Spleen (tissue), 11 donors: ENCODE results near the gene SUSD4. TPM values are rescaled to one million over a fixed set of nuclear protein-coding genes. Genes with fewer than 3 reads are reported as not detected.
"Not testable (repeated sequence)": the region's sequence is repeated elsewhere in the genome, so short reads cannot be mapped to it uniquely, and the experiment has no call there.

Experiments
- DNase-seq: peaks from one replicate; pipeline ENCODE4 v3.0.0-alpha.2; 2020
- H3K27ac ChIP-seq, 8 donors: fragments of 200-600 bp; sonication (generic) in 7 of 8; 1 replicate in 4 of 8; 2 replicates in 4 of 8; pipeline versions ENCODE4 v1.5.0 to v1.8.0; 2016 to 2021; ENCODE audit warnings: inconsistent platforms in 4 of 8, mild to moderate bottlenecking in 4 of 8, moderate library complexity in 1 of 8
- H3K27me3 ChIP-seq, 7 donors: fragments of 200-600 bp; sonication (generic) in 6 of 7; replicated peaks in 1 of 7; 1 replicate in 4 of 7; 2 replicates in 3 of 7; pipeline versions ENCODE4 v1.5.0 to v1.8.0; 2016 to 2021; ENCODE audit warnings: inconsistent platforms in 3 of 7, mild to moderate bottlenecking in 1 of 7
- H3K36me3 ChIP-seq, 6 donors: fragments of 200-600 bp; sonication (generic) in 5 of 6; 1 replicate in 4 of 6; 2 replicates in 2 of 6; pipeline versions ENCODE4 v1.5.0 to v1.8.0; 2016 to 2021; ENCODE audit warnings: inconsistent platforms in 2 of 6
- H3K4me1 ChIP-seq, 6 donors: fragments of 200-600 bp; sonication (generic) in 5 of 6; 1 replicate in 3 of 6; 2 replicates in 3 of 6; pipeline versions ENCODE4 v1.5.0 to v1.8.0; 2016 to 2021; ENCODE audit warnings: inconsistent platforms in 3 of 6
- H3K4me3 ChIP-seq, 8 donors: fragments of 200-600 bp; sonication (generic) in 7 of 8; 1 replicate in 4 of 8; 2 replicates in 4 of 8; pipeline versions ENCODE4 v1.5.0 to v1.8.0; 2016 to 2021; ENCODE audit warnings: inconsistent platforms in 4 of 8, mild to moderate bottlenecking in 4 of 8, moderate library complexity in 2 of 8
- H3K9me3 ChIP-seq, 8 donors: fragments of 200-600 bp; sonication (generic) in 7 of 8; 1 replicate in 4 of 8; 2 replicates in 4 of 8; pipeline versions ENCODE4 v1.5.0 to v1.8.0; 2016 to 2021; ENCODE audit warnings: inconsistent platforms in 4 of 8
- POLR2A ChIP-seq, 3 donors: fragments of 450-650 bp; IDR thresholded peaks; one replicate each; pipeline ENCODE4 v1.5.1; 2017; ENCODE audit warnings: antibody characterized with exemption in 3 of 3, mild to moderate bottlenecking in 1 of 3
- POLR2AphosphoS5 ChIP-seq, 3 donors: sonication (generic); formaldehyde crosslinking; IDR thresholded peaks; one replicate each; pipeline ENCODE4 v1.5.1; 2017; ENCODE audit warnings: antibody characterized with exemption in 3 of 3
- WGBS, 5 donors: extraction: QIAGEN DNeasy Blood & Tissue Kit in 3 of 5; methylation state at CpG; one replicate each; pipeline versions ENCODE4 v1.1.5 to v1.1.7; 2013 to 2018; 5-methylcytosine and 5-hydroxymethylcytosine counted together
- intact Hi-C: fragments of 100-400 bp; cut with DNase I; formaldehyde crosslinking; loops from one replicate; pipeline ENCODE4 v1.15.0; 2023; ENCODE audit warnings: low total_unique reads
- polyA plus RNA-seq, 3 donors: library from polyadenylated mRNA; stranded (reverse); fragments of 200-250 nt; gene quantifications; one replicate each; pipeline ENCODE4 v1.2.1, GENCODE V29; 2013
- total RNA-seq, 7 donors: library from RNA; depleted of rRNA in 3 of 7; stranded (reverse); fragments of >200 nt in 3 of 7; fragmentation: NEBNext Ultra II Directional in 4 of 7; extraction: Animal tissue kit (Norgen Biotek cat#: 25700) in 4 of 7; gene quantifications; one replicate each; pipeline versions ENCODE4 v1.1.0 to v1.2.1, GENCODE V29; 2016 to 2021
- TF ChIP-seq, protein P1 (sequence below), 11 experiments: fragments of 200-600 bp in 7 of 11; fragments of 450-650 bp in 4 of 11; sonication (generic) in 4 of 11; IDR thresholded peaks in 8 of 11; conservative IDR thresholded peaks in 3 of 11; 1 replicate in 7 of 11; 2 replicates in 4 of 11; pipeline versions ENCODE4 v1.4.0 to v1.8.0; 2016 to 2021; ENCODE audit warnings: antibody characterized with exemption in 11 of 11, inconsistent platforms in 4 of 11, mild to moderate bottlenecking in 1 of 11
- donor health status: healthy with polysubstance abuse.
- donor health status: DM: no; HTN: no; CAD: no; lungs with moderate emphysema.
- donor health status: DM: no; HTN: no; CAD: no.
- donor health status: Bipolar disorder and iron deficiency.
- donor health status: healthy.
- donor health status: DM: no; HTN: no; CAD: no.
- donor health status: DM: yes; HTN: yes; CAD: no.

SUSD4 gene
- total and polyA plus RNA-seq, 10 donors: 0.35 to 2.1 (median 0.69) TPM

DNA sequence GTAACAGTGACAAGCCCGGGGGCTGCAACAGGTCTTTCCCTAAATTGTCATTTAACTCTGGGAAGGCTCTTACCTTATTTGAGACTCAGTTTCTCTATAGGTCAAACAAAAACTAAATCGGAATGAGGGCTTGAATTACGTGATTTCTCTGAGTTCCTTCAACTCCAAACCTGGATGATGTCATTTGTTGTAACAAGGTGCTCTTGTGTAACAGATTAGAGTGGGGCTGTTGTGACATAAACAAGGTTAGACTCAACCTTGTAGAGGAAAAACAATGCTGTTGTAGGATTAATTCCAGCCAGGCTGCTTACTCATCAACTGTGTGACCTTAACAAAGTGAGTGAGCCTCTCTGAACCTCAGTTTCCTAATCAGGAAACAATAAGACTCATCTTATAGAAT, 74.4 kb downstream of the SUSD4 start:
- intact Hi-C loops: no loop called here
- no peaks in the 10 kb centered on the region for H3K36me3 ChIP-seq
- H3K9me3 ChIP-seq: peaks cover 0 to 7% (median 0%) of the 10 kb centered on the region in 8 donors
- WGBS, 5 donors: 87 to 92% (median 89%) methylated on average over 3 of the region's 3 CpGs
- no peaks in the 10 kb centered on the region for H3K4me1 ChIP-seq
- H3K4me3 ChIP-seq: no peak overlapping the region
- TF ChIP-seq, protein P1, sequence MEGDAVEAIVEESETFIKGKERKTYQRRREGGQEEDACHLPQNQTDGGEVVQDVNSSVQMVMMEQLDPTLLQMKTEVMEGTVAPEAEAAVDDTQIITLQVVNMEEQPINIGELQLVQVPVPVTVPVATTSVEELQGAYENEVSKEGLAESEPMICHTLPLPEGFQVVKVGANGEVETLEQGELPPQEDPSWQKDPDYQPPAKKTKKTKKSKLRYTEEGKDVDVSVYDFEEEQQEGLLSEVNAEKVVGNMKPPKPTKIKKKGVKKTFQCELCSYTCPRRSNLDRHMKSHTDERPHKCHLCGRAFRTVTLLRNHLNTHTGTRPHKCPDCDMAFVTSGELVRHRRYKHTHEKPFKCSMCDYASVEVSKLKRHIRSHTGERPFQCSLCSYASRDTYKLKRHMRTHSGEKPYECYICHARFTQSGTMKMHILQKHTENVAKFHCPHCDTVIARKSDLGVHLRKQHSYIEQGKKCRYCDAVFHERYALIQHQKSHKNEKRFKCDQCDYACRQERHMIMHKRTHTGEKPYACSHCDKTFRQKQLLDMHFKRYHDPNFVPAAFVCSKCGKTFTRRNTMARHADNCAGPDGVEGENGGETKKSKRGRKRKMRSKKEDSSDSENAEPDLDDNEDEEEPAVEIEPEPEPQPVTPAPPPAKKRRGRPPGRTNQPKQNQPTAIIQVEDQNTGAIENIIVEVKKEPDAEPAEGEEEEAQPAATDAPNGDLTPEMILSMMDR (IDR thresholded peaks at IDR 0.05 in 8 of 11, conservative IDR thresholded peaks at IDR 0.05 in 3 of 11): no peak
- DNase-seq: no peak
- H3K27ac ChIP-seq: no peak overlapping the region
- H3K27me3 ChIP-seq: peaks cover 0 to 9% (median 0%) of the 10 kb centered on the region in 7 donors

GRCh38 chr1:223288826-223289225, 75.2 kb downstream of the SUSD4 start:
- Histone ChIP-seq H3K4me3 (no peak overlapping the region), H3K4me1 (no peaks in the 10 kb centered on the region), H3K27ac (no peak overlapping the region), H3K27me3 (peaks cover 0 to 9% (median 0%) of the 10 kb centered on the region in 7 donors), H3K9me3 (peaks cover 0 to 7% (median 0%) of the 10 kb centered on the region in 8 donors), H3K36me3 (no peaks in the 10 kb centered on the region)
- TF ChIP-seq POLR2A (IDR thresholded peaks at IDR 0.05) (no peak), POLR2AphosphoS5 (IDR thresholded peaks at IDR 0.05) (no peak)
- TF ChIP-seq, protein P1 (IDR thresholded peaks at IDR 0.05 in 8 of 11, conservative IDR thresholded peaks at IDR 0.05 in 3 of 11): no peak
- 81 to 93% (median 82%) methylated on average over 5 of the region's 5 CpGs for WGBS, 5 donors
- intact Hi-C loops: no loop called here
- no peak for DNase-seq

- peaks cover 0 to 7% (median 0%) of the 10 kb centered on the region in 8 donors for H3K9me3 ChIP-seq
- no peaks in the 10 kb centered on the region for H3K36me3 ChIP-seq
- H3K27me3 ChIP-seq: no peaks in the 10 kb centered on the region
- no peak overlapping the region for H3K27ac ChIP-seq
- no peak overlapping the region for H3K4me3 ChIP-seq
- TF ChIP-seq, protein P1 (IDR thresholded peaks at IDR 0.05 in 8 of 11, conservative IDR thresholded peaks at IDR 0.05 in 3 of 11): no peak
- no peak for DNase-seq
- 89 to 96% (median 93%) methylated on average over 3 of the region's 3 CpGs for WGBS, 5 donors
- H3K4me1 ChIP-seq: no peaks in the 10 kb centered on the region
- intact Hi-C loops: no loop called here
These were observed 78.5 kb downstream of the SUSD4 start for GRCh38 chr1:223285452-223285851.

DNA sequence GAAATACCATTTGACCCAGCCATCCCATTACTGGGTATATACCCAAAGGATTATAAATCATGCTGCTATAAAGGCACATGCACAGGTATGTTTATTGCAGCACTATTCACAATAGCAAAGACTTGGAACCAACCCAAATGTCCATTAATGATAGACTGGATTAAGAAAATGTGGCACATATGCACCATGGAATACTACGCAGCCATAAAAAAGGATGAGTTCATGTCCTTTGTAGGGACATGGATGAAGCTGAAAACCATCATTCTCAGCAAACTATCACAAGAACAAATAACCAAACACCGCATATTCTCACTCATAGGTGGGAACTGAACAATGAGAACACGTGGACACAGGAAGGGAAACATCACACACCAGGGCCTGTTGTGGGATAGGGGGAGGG, 80.3 kb downstream of the SUSD4 start:
- H3K9me3 ChIP-seq, intact Hi-C loops, H3K27ac ChIP-seq, H3K27me3 ChIP-seq, H3K36me3 ChIP-seq, H3K4me3 ChIP-seq, H3K4me1 ChIP-seq, DNase-seq: not testable (repeated sequence)
- WGBS, 5 donors: 84 to 97% (median 90%) methylated on average over 3 of the region's 3 CpGs

- H3K4me3 ChIP-seq, H3K36me3 ChIP-seq, intact Hi-C loops, H3K27ac ChIP-seq, H3K9me3 ChIP-seq, H3K27me3 ChIP-seq, DNase-seq, H3K4me1 ChIP-seq: not testable (repeated sequence)
- 69 to 95% (median 82%) methylated on average over 7 to 8 of the region's 8 CpGs for WGBS, 5 donors
These were observed 85.7 kb downstream of the SUSD4 start for GRCh38 chr1:223278311-223278710.
